ENCODE results near the gene WNT2. TPM values are rescaled to one million over a fixed set of nuclear protein-coding genes. Genes with fewer than 3 reads are reported as not detected.
"Not testable (repeated sequence)": the region's sequence is repeated elsewhere in the genome, so short reads cannot be mapped to it uniquely, and the experiment has no call there.

Gene WNT2
- polyA plus RNA-seq, 1 donor (not counting 4 experiments of a cell fraction or from before 2014, with no cell fraction given) = not detected

DNA sequence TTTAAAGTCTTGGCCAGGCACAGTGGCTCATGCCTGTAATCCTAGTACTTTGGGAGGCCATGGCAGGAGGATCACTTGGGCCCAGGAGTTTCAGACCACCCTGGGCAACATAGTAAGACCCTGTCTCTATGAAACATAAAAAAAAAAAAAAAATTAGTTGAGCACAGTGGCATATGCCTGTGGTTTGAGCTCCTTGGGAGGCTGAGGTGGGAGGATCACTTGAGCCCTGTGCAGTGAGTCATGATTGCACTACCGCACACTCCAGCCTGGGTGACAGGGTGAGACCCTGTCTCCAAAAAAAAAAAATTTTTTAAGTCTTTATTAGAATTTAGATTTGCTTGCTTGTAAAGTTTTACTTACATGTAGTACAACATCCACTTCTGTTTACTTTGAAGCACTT, 14.0 kb downstream of the WNT2 start:
- H4K20me1 ChIP-seq (ENCODE audit: control insufficient read depth, extremely low read depth, insufficient read depth, low read length) = no peaks in the 10 kb centered on the region
- dilution Hi-C loops (cut with MboI; ENCODE audit: extremely low pct_ligation_motif_present, low sequenced_read_pairs) = no loop called here
- H3K27ac ChIP-seq (ENCODE audit: control insufficient read depth, insufficient read depth, low read length) = no peak overlapping the region
- H3K9me3 ChIP-seq (ENCODE audit: control insufficient read depth, low read depth, low read length) = no peaks in the 10 kb centered on the region
- TF ChIP-seq EZH2 (IDR thresholded peaks at IDR 0.05; ENCODE audit: low read length) = no peak
- TF ChIP-seq, protein P1, sequence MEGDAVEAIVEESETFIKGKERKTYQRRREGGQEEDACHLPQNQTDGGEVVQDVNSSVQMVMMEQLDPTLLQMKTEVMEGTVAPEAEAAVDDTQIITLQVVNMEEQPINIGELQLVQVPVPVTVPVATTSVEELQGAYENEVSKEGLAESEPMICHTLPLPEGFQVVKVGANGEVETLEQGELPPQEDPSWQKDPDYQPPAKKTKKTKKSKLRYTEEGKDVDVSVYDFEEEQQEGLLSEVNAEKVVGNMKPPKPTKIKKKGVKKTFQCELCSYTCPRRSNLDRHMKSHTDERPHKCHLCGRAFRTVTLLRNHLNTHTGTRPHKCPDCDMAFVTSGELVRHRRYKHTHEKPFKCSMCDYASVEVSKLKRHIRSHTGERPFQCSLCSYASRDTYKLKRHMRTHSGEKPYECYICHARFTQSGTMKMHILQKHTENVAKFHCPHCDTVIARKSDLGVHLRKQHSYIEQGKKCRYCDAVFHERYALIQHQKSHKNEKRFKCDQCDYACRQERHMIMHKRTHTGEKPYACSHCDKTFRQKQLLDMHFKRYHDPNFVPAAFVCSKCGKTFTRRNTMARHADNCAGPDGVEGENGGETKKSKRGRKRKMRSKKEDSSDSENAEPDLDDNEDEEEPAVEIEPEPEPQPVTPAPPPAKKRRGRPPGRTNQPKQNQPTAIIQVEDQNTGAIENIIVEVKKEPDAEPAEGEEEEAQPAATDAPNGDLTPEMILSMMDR (optimal IDR thresholded peaks at IDR 0.05 in 1 of 3, IDR thresholded peaks at IDR 0.05 in 1 of 3, conservative IDR thresholded peaks at IDR 0.05 in 1 of 3; ENCODE audit: extremely low read depth in 1 of 3, insufficient read depth in 2 of 3, low read length in 3 of 3) = no peak
- no peak overlapping the region for H2AFZ ChIP-seq (ENCODE audit: control insufficient read depth, low read length)
- FAIRE-seq (no peak), DNase-seq (ENCODE audit: low read depth, low spot score) (no peak)
- H3K4me2 ChIP-seq (ENCODE audit: control insufficient read depth, extremely low read depth, insufficient read depth, low read depth, low read length) = no peak overlapping the region
- no peak overlapping the region for H3K9ac ChIP-seq (ENCODE audit: control insufficient read depth, extremely low read depth, insufficient read depth, low read length)
- no peaks in the 10 kb centered on the region for H3K9me1 ChIP-seq (ENCODE audit: control insufficient read depth, extremely low read depth, insufficient read depth, low read length)
- no peak overlapping the region for H3K4me3 ChIP-seq (ENCODE audit: control insufficient read depth in 2 of 3, extremely low read depth in 1 of 3, insufficient read depth in 2 of 3, low read depth in 1 of 3, low read length in 3 of 3)
- no peaks in the 10 kb centered on the region for H3K36me3 ChIP-seq (ENCODE audit: control insufficient read depth in 2 of 2, extremely low read depth in 1 of 2, insufficient read depth in 2 of 2, low read length in 2 of 2)
- no peaks in the 10 kb centered on the region for H3K79me2 ChIP-seq (ENCODE audit: control insufficient read depth, insufficient read depth, low read length)
- H3K27me3 ChIP-seq (ENCODE audit: control insufficient read depth, extremely low read depth, insufficient read depth, low read length) = no peaks in the 10 kb centered on the region
- no peaks in the 10 kb centered on the region for H3K4me1 ChIP-seq (ENCODE audit: control insufficient read depth, extremely low read depth, insufficient read depth, low read length)

DNA sequence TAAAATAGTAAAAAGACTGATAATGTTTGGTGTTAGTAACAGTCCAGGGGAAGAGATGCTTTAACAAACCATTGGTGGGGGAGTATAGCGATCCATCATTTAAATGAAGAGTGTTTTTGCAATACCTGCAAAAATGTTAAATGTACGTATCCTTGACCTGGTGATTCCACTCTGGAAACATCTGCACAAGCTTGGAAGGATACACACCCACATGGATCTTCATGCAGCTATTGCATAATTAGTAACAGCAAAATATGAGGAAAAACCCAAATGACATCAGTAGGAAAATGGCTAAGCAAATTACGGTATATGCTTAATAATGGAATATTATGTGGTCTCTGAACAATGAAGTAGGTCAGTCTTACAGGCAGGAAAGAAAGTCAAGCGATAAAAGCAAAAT, 20.5 kb downstream of the WNT2 start:
- dilution Hi-C loops (cut with MboI; ENCODE audit: extremely low pct_ligation_motif_present, low sequenced_read_pairs) = no loop called here
- no peaks in the 10 kb centered on the region for H4K20me1 ChIP-seq (ENCODE audit: control insufficient read depth, extremely low read depth, insufficient read depth, low read length)
- no peak overlapping the region for H3K9ac ChIP-seq (ENCODE audit: control insufficient read depth, extremely low read depth, insufficient read depth, low read length)
- FAIRE-seq (no peak), DNase-seq (ENCODE audit: low read depth, low spot score) (no peak)
- no peaks in the 10 kb centered on the region for H3K36me3 ChIP-seq (ENCODE audit: control insufficient read depth in 2 of 2, extremely low read depth in 1 of 2, insufficient read depth in 2 of 2, low read length in 2 of 2)
- TF ChIP-seq, protein P1 (optimal IDR thresholded peaks at IDR 0.05 in 1 of 3, IDR thresholded peaks at IDR 0.05 in 1 of 3, conservative IDR thresholded peaks at IDR 0.05 in 1 of 3; ENCODE audit: extremely low read depth in 1 of 3, insufficient read depth in 2 of 3, low read length in 3 of 3) = no peak
- TF ChIP-seq EZH2 (IDR thresholded peaks at IDR 0.05; ENCODE audit: low read length) = no peak
- H3K9me1 ChIP-seq (ENCODE audit: control insufficient read depth, extremely low read depth, insufficient read depth, low read length) = no peaks in the 10 kb centered on the region
- no peak overlapping the region for H2AFZ ChIP-seq (ENCODE audit: control insufficient read depth, low read length)
- H3K4me1 ChIP-seq (ENCODE audit: control insufficient read depth, extremely low read depth, insufficient read depth, low read length) = no peaks in the 10 kb centered on the region
- H3K4me3 ChIP-seq (ENCODE audit: control insufficient read depth in 2 of 3, extremely low read depth in 1 of 3, insufficient read depth in 2 of 3, low read depth in 1 of 3, low read length in 3 of 3) = no peak overlapping the region
- H3K79me2 ChIP-seq (ENCODE audit: control insufficient read depth, insufficient read depth, low read length) = no peaks in the 10 kb centered on the region
- H3K27ac ChIP-seq (ENCODE audit: control insufficient read depth, insufficient read depth, low read length) = no peak overlapping the region
- no peaks in the 10 kb centered on the region for H3K9me3 ChIP-seq (ENCODE audit: control insufficient read depth, low read depth, low read length)
- no peaks in the 10 kb centered on the region for H3K27me3 ChIP-seq (ENCODE audit: control insufficient read depth, extremely low read depth, insufficient read depth, low read length)
- no peak overlapping the region for H3K4me2 ChIP-seq (ENCODE audit: control insufficient read depth, extremely low read depth, insufficient read depth, low read depth, low read length)

DNA sequence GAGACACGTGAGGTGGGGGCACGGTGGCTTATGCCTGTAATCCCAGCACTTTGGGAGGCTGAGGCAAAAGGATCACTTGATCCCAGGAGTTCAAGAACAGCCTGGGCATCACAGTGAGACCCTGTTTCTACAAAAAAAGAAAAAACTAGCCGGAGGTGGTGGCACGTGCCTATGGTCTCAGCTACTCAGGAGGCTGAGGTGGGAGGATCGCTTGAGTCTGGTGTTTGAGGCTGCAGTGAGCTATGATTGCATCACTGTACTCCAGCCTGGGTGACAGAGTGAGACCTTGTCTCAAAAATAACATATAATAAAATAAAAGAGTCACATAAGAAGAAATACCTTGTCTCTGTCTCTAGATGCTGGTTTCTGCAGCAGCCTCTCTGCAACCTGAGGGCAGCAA, 22.4 kb downstream of the WNT2 start:
- H3K4me3 ChIP-seq (ENCODE audit: control insufficient read depth in 2 of 3, extremely low read depth in 1 of 3, insufficient read depth in 2 of 3, low read depth in 1 of 3, low read length in 3 of 3); H3K79me2 ChIP-seq (ENCODE audit: control insufficient read depth, insufficient read depth, low read length); H3K9me3 ChIP-seq (ENCODE audit: control insufficient read depth, low read depth, low read length); FAIRE-seq; H3K4me2 ChIP-seq (ENCODE audit: control insufficient read depth, extremely low read depth, insufficient read depth, low read depth, low read length); H3K36me3 ChIP-seq (ENCODE audit: control insufficient read depth in 2 of 2, extremely low read depth in 1 of 2, insufficient read depth in 2 of 2, low read length in 2 of 2); H3K9ac ChIP-seq (ENCODE audit: control insufficient read depth, extremely low read depth, insufficient read depth, low read length); H3K9me1 ChIP-seq (ENCODE audit: control insufficient read depth, extremely low read depth, insufficient read depth, low read length); H3K27me3 ChIP-seq (ENCODE audit: control insufficient read depth, extremely low read depth, insufficient read depth, low read length); H2AFZ ChIP-seq (ENCODE audit: control insufficient read depth, low read length); dilution Hi-C loops (cut with MboI; ENCODE audit: extremely low pct_ligation_motif_present, low sequenced_read_pairs); H3K4me1 ChIP-seq (ENCODE audit: control insufficient read depth, extremely low read depth, insufficient read depth, low read length); DNase-seq (ENCODE audit: low read depth, low spot score); H3K27ac ChIP-seq (ENCODE audit: control insufficient read depth, insufficient read depth, low read length); H4K20me1 ChIP-seq (ENCODE audit: control insufficient read depth, extremely low read depth, insufficient read depth, low read length): not testable (repeated sequence)
